HepG2 (cell line): Measurements from ENCODE around the gene NELFB. TPM values are rescaled to one million over a fixed set of nuclear protein-coding genes. Genes with fewer than 3 reads are reported as not detected.

Source experiments
- ATF1 ChIP-seq: IDR thresholded peaks from 2 replicates; pipeline ENCODE4 v1.6.1; 2016; ENCODE audit warnings: mild to moderate bottlenecking, control low read depth
- CEBPG ChIP-seq: IDR thresholded peaks from 2 replicates; pipeline ENCODE4 v1.6.1; 2016
- GMEB1 ChIP-seq: sonication (generic); formaldehyde crosslinking; IDR thresholded peaks from 2 replicates; pipeline ENCODE4 v1.5.1; 2020; ENCODE audit warnings: missing genetic modification reagents, mild to moderate bottlenecking, borderline replicate concordance
- MIER2 ChIP-seq: IDR thresholded peaks from 2 replicates; pipeline ENCODE4 v1.6.1; 2016; ENCODE audit warnings: missing biosample characterization, missing genetic modification reagents
- PHF21A ChIP-seq: sonication (generic); formaldehyde crosslinking; IDR thresholded peaks from 2 replicates; pipeline ENCODE4 v1.5.0; 2020; ENCODE audit warnings: mild to moderate bottlenecking, missing genetic modification reagents
- SRSF1 ChIP-seq: fragments of 200-400 bp; formaldehyde crosslinking; optimal IDR thresholded peaks from 2 replicates; pipeline ENCODE3; 2017; ENCODE audit warnings: mild to moderate bottlenecking, low read depth, low read length, moderate library complexity
- ZBTB14 ChIP-seq: sonication (generic); formaldehyde crosslinking; IDR thresholded peaks from 2 replicates; pipeline ENCODE4 v1.4.0; 2020; ENCODE audit warnings: missing genetic modification reagents
- ZNF318 ChIP-seq: sonication (generic); formaldehyde crosslinking; IDR thresholded peaks from 2 replicates; pipeline ENCODE4 v1.4.0; 2020; ENCODE audit warnings: mild to moderate bottlenecking, missing genetic modification reagents
- ZNF562 ChIP-seq: sonication (generic); formaldehyde crosslinking; IDR thresholded peaks from 2 replicates; pipeline ENCODE4 v1.8.0; 2022; ENCODE audit warnings: missing genetic modification reagents, borderline replicate concordance
- ZNF740 ChIP-seq: sonication (generic); formaldehyde crosslinking; IDR thresholded peaks from 2 replicates; pipeline ENCODE4 v1.4.0; 2020; ENCODE audit warnings: missing genetic modification reagents
- ZNF775 ChIP-seq: sonication (generic); formaldehyde crosslinking; IDR thresholded peaks from 2 replicates; pipeline ENCODE4 v1.4.0; 2020; ENCODE audit warnings: missing genetic modification reagents, mild to moderate bottlenecking, moderate library complexity, borderline replicate concordance
- polyA plus RNA-seq, 8 experiments: library from polyadenylated mRNA; depleted of rRNA in 3 of 8; stranded (reverse) in 7 of 8; unstranded in 1 of 8; fragments of >200 nt; fragmentation: Illumina TruSeq in 4 of 8; extraction: Trizol in 4 of 8; gene quantifications; 2 replicates each; pipeline versions ENCODE4 v1.2.1 to v1.2.3, GENCODE V29; 2011 to 2016; ENCODE audit warnings: low read depth in 4 of 8, missing spikeins in 1 of 8, mixed read lengths in 1 of 8; ENCODE audit not compliant: insufficient read depth in 1 of 8
- total RNA-seq, 5 experiments: library from RNA; depleted of rRNA; stranded (reverse); fragments of >200 nt; fragmentation: Illumina TruSeq; extraction: Trizol; gene quantifications; 2 replicates each; pipeline ENCODE4 v1.2.3, GENCODE V29; 2016; ENCODE audit warnings: low read depth in 1 of 5
- TF ChIP-seq, protein P1 (sequence below): sonication (generic); formaldehyde crosslinking; IDR thresholded peaks from 2 replicates; pipeline ENCODE4 v1.4.0; 2020; ENCODE audit warnings: low read depth, mild to moderate bottlenecking, missing genetic modification reagents
- TF ChIP-seq, protein P2 (sequence below): sonication (generic); formaldehyde crosslinking; IDR thresholded peaks from 2 replicates; pipeline ENCODE4 v1.9.0; 2021; ENCODE audit warnings: missing genetic modification reagents, mild to moderate bottlenecking, borderline replicate concordance

The NELFB gene
- total and polyA plus RNA-seq, 2 of the 13 experiments (the other 11 are each of a cell fraction or from before 2014, with no cell fraction given): 26.5 to 45.8 TPM

- TF ChIP-seq PHF21A (CRISPR knock-in tag) (no peak), ZNF740 (CRISPR knock-in tag) (no peak), ZNF562 (CRISPR knock-in tag) (no peak), ZNF775 (CRISPR knock-in tag) (no peak), ZBTB14 (no peak), ATF1 (CRISPR knock-in tag) (no peak), CEBPG (CRISPR knock-in tag) (peak; percentile 45), MIER2 (no peak), ZNF318 (CRISPR knock-in tag) (no peak), GMEB1 (0 out of 2 replicates have a peak, but pooled peaks have one; percentile 41), SRSF1 (no peak)
- TF ChIP-seq, protein P1, sequence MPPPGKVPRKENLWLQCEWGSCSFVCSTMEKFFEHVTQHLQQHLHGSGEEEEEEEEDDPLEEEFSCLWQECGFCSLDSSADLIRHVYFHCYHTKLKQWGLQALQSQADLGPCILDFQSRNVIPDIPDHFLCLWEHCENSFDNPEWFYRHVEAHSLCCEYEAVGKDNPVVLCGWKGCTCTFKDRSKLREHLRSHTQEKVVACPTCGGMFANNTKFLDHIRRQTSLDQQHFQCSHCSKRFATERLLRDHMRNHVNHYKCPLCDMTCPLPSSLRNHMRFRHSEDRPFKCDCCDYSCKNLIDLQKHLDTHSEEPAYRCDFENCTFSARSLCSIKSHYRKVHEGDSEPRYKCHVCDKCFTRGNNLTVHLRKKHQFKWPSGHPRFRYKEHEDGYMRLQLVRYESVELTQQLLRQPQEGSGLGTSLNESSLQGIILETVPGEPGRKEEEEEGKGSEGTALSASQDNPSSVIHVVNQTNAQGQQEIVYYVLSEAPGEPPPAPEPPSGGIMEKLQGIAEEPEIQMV (CRISPR knock-in tag): no peak
- TF ChIP-seq, protein P2, sequence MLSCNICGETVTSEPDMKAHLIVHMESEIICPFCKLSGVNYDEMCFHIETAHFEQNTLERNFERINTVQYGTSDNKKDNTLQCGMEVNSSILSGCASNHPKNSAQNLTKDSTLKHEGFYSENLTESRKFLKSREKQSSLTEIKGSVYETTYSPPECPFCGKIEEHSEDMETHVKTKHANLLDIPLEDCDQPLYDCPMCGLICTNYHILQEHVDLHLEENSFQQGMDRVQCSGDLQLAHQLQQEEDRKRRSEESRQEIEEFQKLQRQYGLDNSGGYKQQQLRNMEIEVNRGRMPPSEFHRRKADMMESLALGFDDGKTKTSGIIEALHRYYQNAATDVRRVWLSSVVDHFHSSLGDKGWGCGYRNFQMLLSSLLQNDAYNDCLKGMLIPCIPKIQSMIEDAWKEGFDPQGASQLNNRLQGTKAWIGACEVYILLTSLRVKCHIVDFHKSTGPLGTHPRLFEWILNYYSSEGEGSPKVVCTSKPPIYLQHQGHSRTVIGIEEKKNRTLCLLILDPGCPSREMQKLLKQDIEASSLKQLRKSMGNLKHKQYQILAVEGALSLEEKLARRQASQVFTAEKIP: no peak
Measured at GRCh38 chr9:137294091-137294680, 39.1 kb downstream of the NELFB start (continued).
